Breast epithelium (tissue), 4 donors: ENCODE results near the gene MFSD8. TPM values are rescaled to one million over a fixed set of nuclear protein-coding genes. Genes with fewer than 3 reads are reported as not detected.

Source experiments
- DNase-seq, 2 donors: peaks; one replicate each; pipeline ENCODE4 v3.0.0-alpha.2; 2019; ENCODE audit warnings: low spot score in 2 of 2
- H3K27ac ChIP-seq, 2 donors: fragments of 200-600 bp; sonication (generic) in 1 of 2; one replicate each; pipeline ENCODE4 v1.5.1; 2016 to 2019; ENCODE audit warnings: mild to moderate bottlenecking in 1 of 2
- H3K27me3 ChIP-seq, 2 donors: fragments of 200-600 bp; sonication (generic) in 1 of 2; one replicate each; pipeline versions ENCODE4 v1.5.1 to v1.6.0; 2017 to 2019; ENCODE audit warnings: control low read depth in 1 of 2, mild to moderate bottlenecking in 1 of 2
- H3K36me3 ChIP-seq: fragments of 200-600 bp; one replicate; pipeline ENCODE4 v1.5.1; 2019
- H3K4me1 ChIP-seq, 2 donors: fragments of 200-600 bp; sonication (generic); one replicate each; pipeline ENCODE4 v1.5.1; 2016 to 2019; ENCODE audit warnings: control low read depth in 1 of 2
- H3K4me3 ChIP-seq, 3 donors: fragments of 200-600 bp; sonication (generic); 1 replicate in 2 of 3; 2 replicates in 1 of 3; pipeline ENCODE4 v1.5.1; 2016 to 2019; ENCODE audit warnings: mild to moderate bottlenecking in 3 of 3, moderate library complexity in 2 of 3
- H3K9me3 ChIP-seq, 2 donors: fragments of 200-600 bp; sonication (generic) in 1 of 2; one replicate each; pipeline ENCODE4 v1.5.1; 2016 to 2019; ENCODE audit warnings: control low read depth in 1 of 2
- CTCF ChIP-seq, 3 donors: fragments of 450-650 bp; IDR thresholded peaks; one replicate each; pipeline ENCODE4 v1.5.1; 2016 to 2017; ENCODE audit warnings: antibody characterized with exemption in 3 of 3, mild to moderate bottlenecking in 3 of 3, moderate library complexity in 3 of 3
- POLR2A ChIP-seq: fragments of 450-650 bp; IDR thresholded peaks from one replicate; pipeline ENCODE4 v1.6.1; 2016; ENCODE audit warnings: antibody characterized with exemption, mild to moderate bottlenecking, moderate library complexity
- POLR2AphosphoS5 ChIP-seq, 3 donors: sonication (generic); formaldehyde crosslinking; IDR thresholded peaks; one replicate each; pipeline ENCODE4 v1.6.1; 2017; ENCODE audit warnings: antibody characterized with exemption in 3 of 3
- intact Hi-C: fragments of 100-400 bp; cut with DNase I; formaldehyde crosslinking; loops from one replicate; pipeline ENCODE4 v1.15.1; 2023; ENCODE audit warnings: low total_unique reads
- total RNA-seq, 3 donors: library from RNA; depleted of rRNA; stranded (reverse); fragments of >200 nt; gene quantifications; one replicate each; pipeline ENCODE4 v1.1.0, GENCODE V29; 2016

MFSD8 gene
- total RNA-seq, 3 donors from 2014 or later = 18.9 to 50.9 (median 37.7) TPM

- TF ChIP-seq POLR2AphosphoS5 (IDR thresholded peaks at IDR 0.05) (no peak), CTCF (IDR thresholded peaks at IDR 0.05) (no peak), POLR2A (no peak)
- Histone ChIP-seq H3K36me3 (no peaks in the 10 kb centered on the region), H3K27me3 (no peaks in the 10 kb centered on the region), H3K4me1 (no peaks in the 10 kb centered on the region), H3K9me3 (no peaks in the 10 kb centered on the region), H3K27ac (no peak overlapping the region), H3K4me3 (no peak overlapping the region)
- DNase-seq = no peak
- intact Hi-C loops = no loop called here
Measured at GRCh38 chr4:127868196-127868595, 96.8 kb downstream of the MFSD8 start.

Other genes with a start within 250 kb of the MFSD8 start
- gene SLC25A31, start 234.8 kb downstream of the MFSD8 start, total RNA-seq = not detected
- 10 to 100 TPM in 1 of 3 donors, 1 to 10 TPM in 2; 2.7 to 14.5 (median 7.2) TPM for gene HSPA4L, start 182.9 kb downstream of the MFSD8 start, total RNA-seq
- gene PLK4, start 84.3 kb downstream of the MFSD8 start, total RNA-seq = 1 to 10 TPM in 2 of 3 donors, under 1 TPM in 1; 0.66 to 2.3 (median 1.4) TPM
- 10 to 100 TPM in 1 of 3 donors, 1 to 10 TPM in 2; 7.9 to 11.1 (median 8.5) TPM for gene ABHD18, start 233 bp upstream of the MFSD8 start, total RNA-seq
- gene LARP1B, start 96.1 kb upstream of the MFSD8 start, total RNA-seq = 10 to 100 TPM; 21.8 to 31.1 (median 29.0) TPM